Astrocyte (in vitro differentiated cells and primary cell): ENCODE data around the gene EMP1. TPM values are rescaled to one million over a fixed set of nuclear protein-coding genes. Genes with fewer than 3 reads are reported as not detected.

Source experiments
- DNase-seq: peaks from one replicate; pipeline ENCODE4 v3.0.0-alpha.2; 2010; ENCODE audit warnings: low read depth
- FAIRE-seq: peaks from 2 replicates; lab custom pipeline; 2011; peaks lifted over from hg19 to GRCh38; lab: Jason Lieb, UNC
- H2AFZ ChIP-seq: 2 replicates; pipeline ENCODE4 v1.6.0; 2012; ENCODE audit warnings: low read depth, low read length, inconsistent platforms
- H3K27ac ChIP-seq: 2 replicates; pipeline ENCODE4 v1.5.1; 2011; ENCODE audit warnings: low read depth, low read length, inconsistent platforms
- H3K27me3 ChIP-seq: 2 replicates; pipeline ENCODE4 v1.6.0; 2011; ENCODE audit warnings: low read length, inconsistent platforms; ENCODE audit not compliant: insufficient read depth
- H3K36me3 ChIP-seq: 2 replicates; pipeline ENCODE4 v1.5.1; 2011; ENCODE audit warnings: low read length, inconsistent platforms; ENCODE audit not compliant: insufficient read depth
- H3K4me1 ChIP-seq: 2 replicates; pipeline ENCODE4 v1.5.1; 2011; ENCODE audit warnings: low read length, inconsistent platforms; ENCODE audit not compliant: insufficient read depth
- H3K4me2 ChIP-seq: 2 replicates; pipeline ENCODE4 v1.6.0; 2012; ENCODE audit warnings: low read length, inconsistent platforms
- H3K4me3 ChIP-seq: 2 replicates; pipeline ENCODE4 v1.5.1; 2011; ENCODE audit warnings: low read depth, mild to moderate bottlenecking, low read length, inconsistent platforms; ENCODE audit not compliant: insufficient read depth
- H3K79me2 ChIP-seq: 2 replicates; pipeline ENCODE4 v1.6.0; 2012; ENCODE audit warnings: mild to moderate bottlenecking, low read length, inconsistent platforms; ENCODE audit not compliant: insufficient read depth
- H3K9ac ChIP-seq: 2 replicates; pipeline ENCODE4 v1.6.0; 2012; ENCODE audit warnings: mild to moderate bottlenecking, low read length, inconsistent platforms
- H3K9me3 ChIP-seq: 2 replicates; pipeline ENCODE4 v1.5.1; 2012; ENCODE audit warnings: low read depth, mild to moderate bottlenecking, low read length, inconsistent platforms; ENCODE audit not compliant: insufficient read depth
- H4K20me1 ChIP-seq: 2 replicates; pipeline ENCODE4 v1.6.0; 2012; ENCODE audit warnings: low read length, inconsistent platforms; ENCODE audit not compliant: insufficient read depth
- H3K27ac Mint-ChIP-seq: one replicate; pipeline ENCODE4 v1.8.0; 2021; ENCODE audit warnings: mild to moderate bottlenecking, mixed read lengths; ENCODE audit not compliant: unreplicated experiment
- H3K27me3 Mint-ChIP-seq: one replicate; pipeline ENCODE4 v1.8.0; 2021; ENCODE audit warnings: low read depth, mixed read lengths; ENCODE audit not compliant: unreplicated experiment
- H3K36me3 Mint-ChIP-seq: one replicate; pipeline ENCODE4 v1.8.0; 2021; ENCODE audit warnings: low read depth, mixed read lengths; ENCODE audit not compliant: unreplicated experiment
- H3K4me1 Mint-ChIP-seq: one replicate; pipeline ENCODE4 v1.8.0; 2021; ENCODE audit warnings: low read depth, mixed read lengths; ENCODE audit not compliant: unreplicated experiment
- H3K4me3 Mint-ChIP-seq: one replicate; pipeline ENCODE4 v1.8.0; 2021; ENCODE audit warnings: mild to moderate bottlenecking, moderate library complexity, mixed read lengths; ENCODE audit not compliant: unreplicated experiment
- H3K9me3 Mint-ChIP-seq: one replicate; pipeline ENCODE4 v1.8.0; 2021; ENCODE audit warnings: mild to moderate bottlenecking, mixed read lengths; ENCODE audit not compliant: unreplicated experiment
- CTCF ChIP-seq: IDR thresholded peaks from 2 replicates; pipeline ENCODE4 v1.5.1; 2011; ENCODE audit warnings: low read depth, mild to moderate bottlenecking, inconsistent platforms, low read length, moderate library complexity; ENCODE audit not compliant: insufficient read depth
- EZH2 ChIP-seq: IDR thresholded peaks from 2 replicates; pipeline ENCODE4 v1.6.1; 2012; ENCODE audit warnings: mild to moderate bottlenecking, low read length, inconsistent platforms; ENCODE audit not compliant: insufficient read depth
- total RNA-seq: library from RNA; stranded (reverse); gene quantifications from 2 replicates; pipeline ENCODE4 v1.2.1, GENCODE V29; 2021

The EMP1 gene
- total RNA-seq, 1 donor from 2014 or later = 71.7 TPM

- Mint-ChIP-seq H3K36me3 (no peaks in the 10 kb centered on the region), H3K9me3 (no peaks in the 10 kb centered on the region), H3K4me3 (no peak overlapping the region), H3K27ac (peak overlapping the region; percentile 62), H3K4me1 (peaks cover 16% of the 10 kb centered on the region), H3K27me3 (no peaks in the 10 kb centered on the region)
- Histone ChIP-seq H3K4me3 (no peak overlapping the region), H3K9ac (no peak overlapping the region), H3K4me2 (no peak overlapping the region), H3K27ac (no peak overlapping the region), H4K20me1 (no peaks in the 10 kb centered on the region), H2AFZ (no peak overlapping the region), H3K27me3 (no peaks in the 10 kb centered on the region), H3K36me3 (no peaks in the 10 kb centered on the region), H3K9me3 (no peaks in the 10 kb centered on the region), H3K79me2 (no peaks in the 10 kb centered on the region), H3K4me1 (peaks cover 4% of the 10 kb centered on the region)
- FAIRE-seq = no peak
- TF ChIP-seq CTCF (no peak), EZH2 (no peak)
- DNase-seq = no peak
Measured at GRCh38 chr12:13256692-13257045, 60.1 kb downstream of the EMP1 start.

DNA sequence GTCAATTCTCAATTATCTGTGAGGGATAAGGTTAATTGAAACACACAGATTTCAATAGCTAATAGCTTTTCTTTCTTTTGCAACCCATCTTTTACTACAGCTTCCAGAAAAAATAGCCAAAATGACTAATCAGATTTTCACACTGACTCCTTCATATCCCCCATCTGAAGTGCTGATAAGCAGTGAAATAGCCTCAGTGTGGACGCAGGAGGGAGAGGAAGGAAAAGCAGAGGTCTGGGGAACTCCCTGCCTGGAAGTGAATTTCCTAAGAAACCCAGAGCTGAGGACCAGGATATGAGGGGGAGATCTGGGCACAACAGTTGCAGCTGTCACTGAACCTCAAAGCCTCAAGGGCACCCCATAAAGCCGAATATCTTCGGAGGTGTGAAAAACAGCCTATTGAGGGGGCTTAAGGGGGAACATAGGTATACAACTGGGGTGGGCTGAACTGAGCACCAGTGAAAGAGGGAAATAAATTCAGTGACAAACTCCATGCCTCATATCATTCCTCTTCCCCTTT is 60.9 kb downstream of the EMP1 start:
- TF ChIP-seq EZH2 (no peak), CTCF (no peak)

GRCh38 chr12:13258197-13258596 is 61.7 kb downstream of the EMP1 start:
- H3K9me3 ChIP-seq = no peaks in the 10 kb centered on the region
- peaks cover 16% of the 10 kb centered on the region for H3K4me1 Mint-ChIP-seq
- no peak overlapping the region for H3K9ac ChIP-seq
- peaks cover 4% of the 10 kb centered on the region for H3K4me1 ChIP-seq
- DNase-seq = no peak
- H3K27ac ChIP-seq = no peak overlapping the region
- no peak overlapping the region for H3K27ac Mint-ChIP-seq
- FAIRE-seq = no peak
- no peak overlapping the region for H3K4me2 ChIP-seq
- H3K9me3 Mint-ChIP-seq = no peaks in the 10 kb centered on the region
- H3K79me2 ChIP-seq = no peaks in the 10 kb centered on the region
- H3K36me3 Mint-ChIP-seq = no peaks in the 10 kb centered on the region
- TF ChIP-seq CTCF (no peak), EZH2 (no peak)
- no peaks in the 10 kb centered on the region for H4K20me1 ChIP-seq
- no peak overlapping the region for H3K4me3 Mint-ChIP-seq
- H2AFZ ChIP-seq = no peak overlapping the region
- no peaks in the 10 kb centered on the region for H3K27me3 ChIP-seq
- no peak overlapping the region for H3K4me3 ChIP-seq
- H3K27me3 Mint-ChIP-seq = no peaks in the 10 kb centered on the region
- H3K36me3 ChIP-seq = no peaks in the 10 kb centered on the region

More for the DNA sequence above, 60.9 kb downstream of the EMP1 start:
- peaks cover 16% of the 10 kb centered on the region for H3K4me1 Mint-ChIP-seq
- Histone ChIP-seq H2AFZ (no peak overlapping the region), H3K27me3 (no peaks in the 10 kb centered on the region), H3K9ac (no peak overlapping the region), H3K36me3 (no peaks in the 10 kb centered on the region), H3K4me3 (no peak overlapping the region), H4K20me1 (no peaks in the 10 kb centered on the region), H3K4me2 (no peak overlapping the region), H3K9me3 (no peaks in the 10 kb centered on the region), H3K4me1 (peaks cover 4% of the 10 kb centered on the region), H3K79me2 (no peaks in the 10 kb centered on the region), H3K27ac (no peak overlapping the region)
- no peak overlapping the region for H3K27ac Mint-ChIP-seq
- FAIRE-seq = no peak
- no peaks in the 10 kb centered on the region for H3K9me3 Mint-ChIP-seq
- H3K36me3 Mint-ChIP-seq = no peaks in the 10 kb centered on the region
- DNase-seq = no peak
- H3K27me3 Mint-ChIP-seq = no peaks in the 10 kb centered on the region
- H3K4me3 Mint-ChIP-seq = no peak overlapping the region
